HPDE6-E6E7 (cell line): ENCODE data around the gene PTPRM.

Source experiments
- DNase-seq: peaks from one replicate; pipeline ENCODE4 v3.0.0; 2011; ENCODE audit warnings: missing footprints; ENCODE audit errors: extremely low spot score

Gene PTPRM

GRCh38 chr18:7600036-7600435 is 32.9 kb downstream of the PTPRM start:
- no peak for DNase-seq

- DNase-seq, result no peak
These were observed 33.6 kb downstream of the PTPRM start for GRCh38 chr18:7600528-7601245.

- DNase-seq, result no peak
These were observed 34.1 kb downstream of the PTPRM start for GRCh38 chr18:7601246-7601615.

- DNase-seq, result no peak
These were observed 34.8 kb downstream of the PTPRM start for GRCh38 chr18:7601936-7602335.

GRCh38 chr18:7603259-7604000 is 36.3 kb downstream of the PTPRM start:
- no peak for DNase-seq

- no peak for DNase-seq
These were observed 37.2 kb downstream of the PTPRM start for GRCh38 chr18:7604361-7604760.

GRCh38 chr18:7605705-7606104 is 38.6 kb downstream of the PTPRM start:
- no peak for DNase-seq

- no peak for DNase-seq
These were observed 40.5 kb downstream of the PTPRM start for GRCh38 chr18:7607540-7608173.

GRCh38 chr18:7608174-7608550 is 41.0 kb downstream of the PTPRM start:
- DNase-seq, result no peak

- DNase-seq, result no peak
These were observed 41.7 kb downstream of the PTPRM start for GRCh38 chr18:7608781-7609201.

- no peak for DNase-seq
These were observed 42.5 kb downstream of the PTPRM start for GRCh38 chr18:7609617-7610016.

GRCh38 chr18:7614042-7614441 is 46.9 kb downstream of the PTPRM start:
- no peak for DNase-seq

GRCh38 chr18:7615840-7616239 is 48.7 kb downstream of the PTPRM start:
- no peak for DNase-seq

- no peak for DNase-seq
These were observed 49.5 kb downstream of the PTPRM start for GRCh38 chr18:7616661-7617060.

GRCh38 chr18:7617738-7618422 is 50.8 kb downstream of the PTPRM start:
- no peak for DNase-seq

GRCh38 chr18:7618891-7619442 is 51.9 kb downstream of the PTPRM start:
- no peak for DNase-seq

- DNase-seq, result no peak
These were observed 52.6 kb downstream of the PTPRM start for GRCh38 chr18:7619676-7620075.

GRCh38 chr18:7622721-7623120 is 55.6 kb downstream of the PTPRM start:
- no peak for DNase-seq

GRCh38 chr18:7623681-7624080 is 56.6 kb downstream of the PTPRM start:
- no peak for DNase-seq

GRCh38 chr18:7624697-7625096 is 57.6 kb downstream of the PTPRM start:
- no peak for DNase-seq

GRCh38 chr18:7626175-7626921 is 59.2 kb downstream of the PTPRM start:
- no peak for DNase-seq
